Choroid plexus epithelial cell (primary cell): ENCODE data around the gene TAF6.
A peak's percentile ranks its signal among the peaks of the same experiment; 100 is the strongest.

ENCODE experiments used
- DNase-seq: peaks from one replicate; pipeline ENCODE4 v3.0.0-alpha.2; 2010; ENCODE audit warnings: low read depth
- H3K4me3 ChIP-seq: 2 replicates; pipeline ENCODE4 v1.5.1; 2011; ENCODE audit warnings: low read depth, mild to moderate bottlenecking, control low read depth, low read length, moderate library complexity
- CTCF ChIP-seq: conservative IDR thresholded peaks from 2 replicates; pipeline ENCODE4 v1.5.1; 2011; ENCODE audit warnings: low read depth, mild to moderate bottlenecking, control low read depth, inconsistent platforms, low read length, moderate library complexity

TAF6 gene

DNA sequence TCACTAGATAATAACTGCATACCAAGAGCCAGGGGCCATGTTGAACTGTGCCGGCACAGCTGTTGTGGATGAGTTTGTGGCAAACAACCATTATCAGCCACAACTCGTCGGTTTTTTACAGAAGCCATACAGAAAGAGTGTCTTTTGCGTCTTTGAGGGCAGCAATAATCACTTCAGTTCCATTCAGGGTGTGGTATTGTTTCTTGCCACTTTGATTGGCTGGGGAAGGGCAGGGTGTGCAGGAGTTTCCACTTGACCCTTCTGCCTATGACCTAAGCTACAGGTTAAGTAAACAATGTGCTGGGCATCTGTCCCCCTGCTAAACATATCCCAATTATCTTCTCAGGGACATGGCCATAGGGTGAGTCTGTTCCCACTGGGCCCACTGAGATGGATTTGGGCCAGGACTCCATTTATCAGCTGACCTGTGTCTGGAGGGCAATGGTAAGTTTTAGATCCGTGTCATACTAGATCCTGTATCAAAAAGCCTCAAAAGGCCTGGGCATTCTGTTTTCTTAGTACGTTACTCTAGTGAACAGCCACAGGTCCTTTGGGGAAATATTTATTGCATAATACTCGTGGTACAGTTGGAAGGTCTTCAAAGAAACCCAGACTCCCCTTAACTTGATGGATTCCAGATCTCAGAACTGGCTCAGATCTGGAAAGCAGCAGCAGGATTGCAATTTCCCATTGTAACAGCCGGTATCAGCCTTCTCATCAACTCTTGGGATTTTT, 53.5 kb downstream of the TAF6 start:
- peak; percentile 68 for DNase-seq
- H3K4me3 ChIP-seq: no peak overlapping the region
- TF ChIP-seq CTCF: no peak

GRCh38 chr7:100064162-100064561, 55.0 kb downstream of the TAF6 start:
- H3K4me3 ChIP-seq: no peak overlapping the region
- DNase-seq: no peak
- TF ChIP-seq CTCF: no peak

- no peak overlapping the region for H3K4me3 ChIP-seq
- DNase-seq: no peak
- no peak for TF ChIP-seq CTCF
Observed at GRCh38 chr7:100063376-100063775, 55.8 kb downstream of the TAF6 start.

GRCh38 chr7:100061518-100062193, 57.5 kb downstream of the TAF6 start:
- no peak overlapping the region for H3K4me3 ChIP-seq
- TF ChIP-seq CTCF: no peak
- no peak for DNase-seq

GRCh38 chr7:100059251-100059739, 59.9 kb downstream of the TAF6 start:
- TF ChIP-seq CTCF: no peak
- DNase-seq: no peak
- no peak overlapping the region for H3K4me3 ChIP-seq
